ENCODE data around the gene NT5C1A. TPM values are rescaled to one million over a fixed set of nuclear protein-coding genes. Genes with fewer than 3 reads are reported as not detected.

The NT5C1A gene
- polyA plus RNA-seq, 2 of the 4 experiments (the other 2 are of a cell fraction) = not detected

- TF ChIP-seq ELK1 (IDR thresholded peaks at IDR 0.05; ENCODE audit: low read depth, low read length) = no peak
These were observed 22.1 kb upstream of the NT5C1A start (continued) for GRCh38 chr1:39694026-39694425.

DNA sequence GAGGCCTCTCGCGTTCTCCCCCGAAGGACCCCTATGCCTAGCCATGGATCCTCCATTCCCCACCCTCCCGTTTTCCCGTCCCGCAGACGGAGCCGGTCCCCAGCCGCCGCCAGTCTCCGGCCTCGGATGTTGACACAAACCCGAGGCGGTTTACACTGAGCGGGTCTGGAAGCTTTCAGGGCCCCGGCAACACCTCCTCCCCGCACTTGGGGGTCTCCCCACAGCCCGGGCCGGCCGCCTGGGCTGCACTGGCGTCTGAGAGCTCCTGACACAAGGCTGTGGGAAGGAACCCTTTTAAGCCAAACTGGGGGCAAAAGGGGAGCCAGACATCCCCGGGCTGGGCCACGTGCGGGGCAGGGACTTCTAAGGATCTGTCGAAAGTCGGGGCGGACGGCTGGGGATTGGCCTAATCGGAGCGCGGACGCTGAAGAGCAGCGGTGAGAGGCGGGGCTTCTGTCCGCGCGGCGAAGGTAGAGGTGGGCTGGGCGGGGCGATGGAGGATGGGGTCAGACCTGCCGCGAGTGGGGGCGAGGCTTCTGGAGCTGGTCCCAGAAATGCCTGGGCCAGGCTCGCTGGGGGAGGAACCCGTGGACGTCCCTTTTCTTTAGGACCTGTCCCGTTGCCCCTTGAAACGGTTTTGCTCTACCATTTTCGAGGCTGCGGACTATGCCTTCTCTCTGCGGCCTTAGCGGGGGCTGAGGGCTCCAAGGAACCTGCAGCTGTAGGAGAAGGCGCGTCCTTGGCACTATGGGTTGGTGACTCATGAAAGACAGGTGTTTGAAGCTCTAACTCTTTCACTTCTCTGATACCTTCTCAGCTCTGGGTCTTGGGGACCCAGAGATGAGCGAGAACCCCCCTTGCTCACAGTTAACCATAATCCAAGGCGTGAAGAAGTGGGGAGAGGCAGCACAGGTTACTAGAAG, 20.5 kb upstream of the NT5C1A start:
- DNase-seq (ENCODE audit: low read depth in 1 of 2, low spot score in 1 of 2) (no peak), ATAC-seq (peak in 1 of 2 experiments; percentile 16; a peak in 3 of 6 replicates), FAIRE-seq (no peak)
- Histone ChIP-seq H3K4me3 (peak overlapping the region; percentile 52), H3K27ac (no peak overlapping the region), H3K9me3 (no peaks in the 10 kb centered on the region), H3K4me2 (peak overlapping the region; percentile 98), H3K4me1 (peaks cover 8% of the 10 kb centered on the region; the same call in 2 of the 3 replicates)
- TF ChIP-seq ZSCAN20 (CRISPR knock-in tag; IDR thresholded peaks at IDR 0.05) (no peak), HOXA7 (CRISPR knock-in tag; IDR thresholded peaks at IDR 0.05) (no peak), SREBF2 (IDR thresholded peaks at IDR 0.05) (no peak), NFE2L2 (conservative IDR thresholded peaks at IDR 0.05; ENCODE audit: low read length) (no peak)
- TF ChIP-seq, protein P1, sequence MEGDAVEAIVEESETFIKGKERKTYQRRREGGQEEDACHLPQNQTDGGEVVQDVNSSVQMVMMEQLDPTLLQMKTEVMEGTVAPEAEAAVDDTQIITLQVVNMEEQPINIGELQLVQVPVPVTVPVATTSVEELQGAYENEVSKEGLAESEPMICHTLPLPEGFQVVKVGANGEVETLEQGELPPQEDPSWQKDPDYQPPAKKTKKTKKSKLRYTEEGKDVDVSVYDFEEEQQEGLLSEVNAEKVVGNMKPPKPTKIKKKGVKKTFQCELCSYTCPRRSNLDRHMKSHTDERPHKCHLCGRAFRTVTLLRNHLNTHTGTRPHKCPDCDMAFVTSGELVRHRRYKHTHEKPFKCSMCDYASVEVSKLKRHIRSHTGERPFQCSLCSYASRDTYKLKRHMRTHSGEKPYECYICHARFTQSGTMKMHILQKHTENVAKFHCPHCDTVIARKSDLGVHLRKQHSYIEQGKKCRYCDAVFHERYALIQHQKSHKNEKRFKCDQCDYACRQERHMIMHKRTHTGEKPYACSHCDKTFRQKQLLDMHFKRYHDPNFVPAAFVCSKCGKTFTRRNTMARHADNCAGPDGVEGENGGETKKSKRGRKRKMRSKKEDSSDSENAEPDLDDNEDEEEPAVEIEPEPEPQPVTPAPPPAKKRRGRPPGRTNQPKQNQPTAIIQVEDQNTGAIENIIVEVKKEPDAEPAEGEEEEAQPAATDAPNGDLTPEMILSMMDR (IDR thresholded peaks at IDR 0.05) = no peak
- POLR2A ChIA-PET = no interaction called here
- CTCF ChIA-PET = interaction anchor here (0.5 to 1.4 kb wide), 3 partner anchors 10 to 111 kb away, joined by 3 to 4 read pairs (median 4); no protein-coding TSS in a partner anchor
- 51% methylated on average over 13 of the region's 56 CpGs for WGBS (ENCODE audit: missing lambda C conversion rate)

DNA sequence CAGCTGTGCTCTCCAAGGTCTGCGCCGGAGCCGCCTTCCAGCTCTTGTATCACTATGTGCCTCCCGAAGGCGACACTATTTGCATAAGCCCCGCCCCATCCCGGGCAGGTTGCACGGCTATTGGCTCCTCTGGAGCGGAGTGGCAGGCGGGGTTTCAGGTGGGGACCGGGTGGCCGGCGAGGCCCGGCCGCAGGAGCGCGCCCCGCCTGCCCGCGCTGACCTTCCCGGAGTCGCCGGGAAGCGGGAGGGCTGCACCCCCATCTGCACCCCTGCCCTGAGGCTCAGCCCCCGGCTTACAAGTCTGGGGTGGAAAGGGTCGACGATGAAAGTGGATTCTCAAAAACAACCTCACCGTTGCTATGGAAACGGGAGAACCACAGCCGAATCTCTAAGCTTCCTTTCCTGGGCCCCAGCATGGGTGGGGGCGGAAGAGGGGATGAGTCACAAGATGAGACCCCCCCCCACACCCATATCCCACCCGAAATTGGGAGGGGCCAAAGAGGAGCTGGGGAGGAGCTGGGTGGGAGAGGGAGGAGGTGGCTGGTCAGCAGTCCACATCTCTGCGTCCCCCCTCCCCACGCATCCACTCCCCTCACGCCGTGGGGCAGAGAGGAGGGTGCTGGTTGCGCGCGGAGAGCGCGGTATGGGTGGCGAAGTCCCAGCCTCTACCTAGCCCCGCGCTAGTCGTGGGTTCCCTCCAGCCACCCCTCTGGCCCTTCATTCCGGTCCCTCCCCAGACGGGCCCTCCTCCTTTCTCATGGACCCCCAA, 19.7 kb upstream of the NT5C1A start, which contains the start of gene HPCAL4:
TSS of gene HPCAL4 (minus strand) at position 51 of the 769 bp plus-strand sequence. CDS start 6,830 bp downstream, outside the sequence.
- 22% methylated on average over 14 of the region's 47 CpGs for WGBS (ENCODE audit: missing lambda C conversion rate)
- peak within 1 kb of the TSS; percentile 52 for H3K4me3 ChIP-seq
- H3K27ac ChIP-seq = 0 out of 6 replicates have a peak within 1 kb of the TSS, but pooled peaks of 1 of the 2 experiments have one; percentile 44
- TF ChIP-seq HEYL (CRISPR knock-in tag; IDR thresholded peaks at IDR 0.05) = no peak
- TF ChIP-seq, protein P2, sequence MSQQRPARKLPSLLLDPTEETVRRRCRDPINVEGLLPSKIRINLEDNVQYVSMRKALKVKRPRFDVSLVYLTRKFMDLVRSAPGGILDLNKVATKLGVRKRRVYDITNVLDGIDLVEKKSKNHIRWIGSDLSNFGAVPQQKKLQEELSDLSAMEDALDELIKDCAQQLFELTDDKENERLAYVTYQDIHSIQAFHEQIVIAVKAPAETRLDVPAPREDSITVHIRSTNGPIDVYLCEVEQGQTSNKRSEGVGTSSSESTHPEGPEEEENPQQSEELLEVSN (IDR thresholded peaks at IDR 0.05; ENCODE audit: borderline replicate concordance, low read depth) = 0 out of 2 replicates have a peak, but pooled peaks have one; percentile 58
- TF ChIP-seq, protein P3, sequence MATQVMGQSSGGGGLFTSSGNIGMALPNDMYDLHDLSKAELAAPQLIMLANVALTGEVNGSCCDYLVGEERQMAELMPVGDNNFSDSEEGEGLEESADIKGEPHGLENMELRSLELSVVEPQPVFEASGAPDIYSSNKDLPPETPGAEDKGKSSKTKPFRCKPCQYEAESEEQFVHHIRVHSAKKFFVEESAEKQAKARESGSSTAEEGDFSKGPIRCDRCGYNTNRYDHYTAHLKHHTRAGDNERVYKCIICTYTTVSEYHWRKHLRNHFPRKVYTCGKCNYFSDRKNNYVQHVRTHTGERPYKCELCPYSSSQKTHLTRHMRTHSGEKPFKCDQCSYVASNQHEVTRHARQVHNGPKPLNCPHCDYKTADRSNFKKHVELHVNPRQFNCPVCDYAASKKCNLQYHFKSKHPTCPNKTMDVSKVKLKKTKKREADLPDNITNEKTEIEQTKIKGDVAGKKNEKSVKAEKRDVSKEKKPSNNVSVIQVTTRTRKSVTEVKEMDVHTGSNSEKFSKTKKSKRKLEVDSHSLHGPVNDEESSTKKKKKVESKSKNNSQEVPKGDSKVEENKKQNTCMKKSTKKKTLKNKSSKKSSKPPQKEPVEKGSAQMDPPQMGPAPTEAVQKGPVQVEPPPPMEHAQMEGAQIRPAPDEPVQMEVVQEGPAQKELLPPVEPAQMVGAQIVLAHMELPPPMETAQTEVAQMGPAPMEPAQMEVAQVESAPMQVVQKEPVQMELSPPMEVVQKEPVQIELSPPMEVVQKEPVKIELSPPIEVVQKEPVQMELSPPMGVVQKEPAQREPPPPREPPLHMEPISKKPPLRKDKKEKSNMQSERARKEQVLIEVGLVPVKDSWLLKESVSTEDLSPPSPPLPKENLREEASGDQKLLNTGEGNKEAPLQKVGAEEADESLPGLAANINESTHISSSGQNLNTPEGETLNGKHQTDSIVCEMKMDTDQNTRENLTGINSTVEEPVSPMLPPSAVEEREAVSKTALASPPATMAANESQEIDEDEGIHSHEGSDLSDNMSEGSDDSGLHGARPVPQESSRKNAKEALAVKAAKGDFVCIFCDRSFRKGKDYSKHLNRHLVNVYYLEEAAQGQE (IDR thresholded peaks at IDR 0.05) = peak; percentile 26; the same call in 1 of the 2 replicates
- no peak for TF ChIP-seq KDM1A (IDR thresholded peaks at IDR 0.05; ENCODE audit: low read depth)
- TF ChIP-seq, protein P4, sequence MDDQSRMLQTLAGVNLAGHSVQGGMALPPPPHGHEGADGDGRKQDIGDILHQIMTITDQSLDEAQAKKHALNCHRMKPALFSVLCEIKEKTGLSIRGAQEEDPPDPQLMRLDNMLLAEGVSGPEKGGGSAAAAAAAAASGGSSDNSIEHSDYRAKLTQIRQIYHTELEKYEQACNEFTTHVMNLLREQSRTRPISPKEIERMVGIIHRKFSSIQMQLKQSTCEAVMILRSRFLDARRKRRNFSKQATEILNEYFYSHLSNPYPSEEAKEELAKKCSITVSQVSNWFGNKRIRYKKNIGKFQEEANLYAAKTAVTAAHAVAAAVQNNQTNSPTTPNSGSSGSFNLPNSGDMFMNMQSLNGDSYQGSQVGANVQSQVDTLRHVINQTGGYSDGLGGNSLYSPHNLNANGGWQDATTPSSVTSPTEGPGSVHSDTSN (IDR thresholded peaks at IDR 0.05) = peak; percentile 64
- TF ChIP-seq MAX (IDR thresholded peaks at IDR 0.05) = peak; percentile 41; the same call in 1 of the 2 replicates
- TF ChIP-seq, protein P1 (IDR thresholded peaks at IDR 0.05) = no peak
- no peak for TF ChIP-seq ZC3H11A (IDR thresholded peaks at IDR 0.05)
- H3K4me1 ChIP-seq = peaks cover 8% of the 10 kb centered on the region; the same call in 2 of the 3 replicates
- ChIA-PET POLR2A (interaction anchor here (0.9 kb wide), 1 partner anchor 11 kb away, joined by 3 read pairs; no protein-coding TSS in a partner anchor), CTCF (interaction anchor here (1.3 to 1.6 kb wide), 2 partner anchors 10 to 19 kb away, joined by 5 read pairs; partner anchors contain the start of gene NT5C1A)
- DNase-seq (ENCODE audit: low read depth in 1 of 2, low spot score in 1 of 2) (peak; percentile 64 to 80), ATAC-seq (peak; percentile 93 to 99), FAIRE-seq (no peak)
- H3K4me2 ChIP-seq = peak within 1 kb of the TSS; percentile 98
- no peaks in the 10 kb centered on the region for H3K9me3 ChIP-seq
